ENCODE measurements around the gene PSAPL1. TPM values are rescaled to one million over a fixed set of nuclear protein-coding genes. Genes with fewer than 3 reads are reported as not detected.

Gene PSAPL1
- total RNA-seq, 1 experiment from 2014 or later, result not detected

- POLR2A ChIA-PET (ENCODE audit: low non-redundant PET), result no interaction called here
- DNase-seq (ENCODE audit: low spot score), result no peak
- Histone ChIP-seq H3K9me3 (ENCODE audit: low read depth, low read length, poor library complexity, severe bottlenecking) (no peaks in the 10 kb centered on the region), H3K27me3 (replicated peaks; ENCODE audit: insufficient read depth, low read depth, low read length, poor library complexity) (no peaks in the 10 kb centered on the region), H3K36me3 (ENCODE audit: insufficient read depth, low read length, poor library complexity, severe bottlenecking) (no peaks in the 10 kb centered on the region), H3K4me1 (ENCODE audit: insufficient read depth, low read length, poor library complexity, severe bottlenecking) (peaks cover 15% of the 10 kb centered on the region), H3K27ac (ENCODE audit: low read depth, low read length, poor library complexity, severe bottlenecking) (no peak overlapping the region), H3K4me3 (ENCODE audit: low read depth, low read length, poor library complexity, severe bottlenecking) (no peak overlapping the region)
- BruUV-seq (replicated peaks), result no TSS peak
- CTCF ChIA-PET, result no interaction called here
- intact Hi-C loops (cut with micrococcal nuclease; ENCODE audit: unreplicated experiment), result no loop called here
- TF ChIP-seq, protein P1, sequence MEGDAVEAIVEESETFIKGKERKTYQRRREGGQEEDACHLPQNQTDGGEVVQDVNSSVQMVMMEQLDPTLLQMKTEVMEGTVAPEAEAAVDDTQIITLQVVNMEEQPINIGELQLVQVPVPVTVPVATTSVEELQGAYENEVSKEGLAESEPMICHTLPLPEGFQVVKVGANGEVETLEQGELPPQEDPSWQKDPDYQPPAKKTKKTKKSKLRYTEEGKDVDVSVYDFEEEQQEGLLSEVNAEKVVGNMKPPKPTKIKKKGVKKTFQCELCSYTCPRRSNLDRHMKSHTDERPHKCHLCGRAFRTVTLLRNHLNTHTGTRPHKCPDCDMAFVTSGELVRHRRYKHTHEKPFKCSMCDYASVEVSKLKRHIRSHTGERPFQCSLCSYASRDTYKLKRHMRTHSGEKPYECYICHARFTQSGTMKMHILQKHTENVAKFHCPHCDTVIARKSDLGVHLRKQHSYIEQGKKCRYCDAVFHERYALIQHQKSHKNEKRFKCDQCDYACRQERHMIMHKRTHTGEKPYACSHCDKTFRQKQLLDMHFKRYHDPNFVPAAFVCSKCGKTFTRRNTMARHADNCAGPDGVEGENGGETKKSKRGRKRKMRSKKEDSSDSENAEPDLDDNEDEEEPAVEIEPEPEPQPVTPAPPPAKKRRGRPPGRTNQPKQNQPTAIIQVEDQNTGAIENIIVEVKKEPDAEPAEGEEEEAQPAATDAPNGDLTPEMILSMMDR (conservative IDR thresholded peaks at IDR 0.05; ENCODE audit: low read depth, low read length), result no peak
- TF ChIP-seq EZH2 (IDR thresholded peaks at IDR 0.05; ENCODE audit: borderline replicate concordance, low read depth, low read length, poor library complexity, severe bottlenecking), result no peak
Measured at GRCh38 chr4:7475207-7475606, 40.5 kb upstream of the PSAPL1 start.

- Histone ChIP-seq H3K4me1 (ENCODE audit: insufficient read depth, low read length, poor library complexity, severe bottlenecking) (peaks cover 15% of the 10 kb centered on the region), H3K9me3 (ENCODE audit: low read depth, low read length, poor library complexity, severe bottlenecking) (no peaks in the 10 kb centered on the region), H3K36me3 (ENCODE audit: insufficient read depth, low read length, poor library complexity, severe bottlenecking) (no peaks in the 10 kb centered on the region), H3K27me3 (replicated peaks; ENCODE audit: insufficient read depth, low read depth, low read length, poor library complexity) (no peaks in the 10 kb centered on the region), H3K27ac (ENCODE audit: low read depth, low read length, poor library complexity, severe bottlenecking) (no peak overlapping the region), H3K4me3 (ENCODE audit: low read depth, low read length, poor library complexity, severe bottlenecking) (no peak overlapping the region)
- DNase-seq (ENCODE audit: low spot score), result no peak
- intact Hi-C loops (cut with micrococcal nuclease; ENCODE audit: unreplicated experiment), result no loop called here
- CTCF ChIA-PET, result no interaction called here
- POLR2A ChIA-PET (ENCODE audit: low non-redundant PET), result no interaction called here
- no TSS peak for BruUV-seq (replicated peaks)
- TF ChIP-seq, protein P1 (conservative IDR thresholded peaks at IDR 0.05; ENCODE audit: low read depth, low read length), result no peak
- TF ChIP-seq EZH2 (IDR thresholded peaks at IDR 0.05; ENCODE audit: borderline replicate concordance, low read depth, low read length, poor library complexity, severe bottlenecking), result no peak
Measured at GRCh38 chr4:7474320-7474719, 39.6 kb upstream of the PSAPL1 start.

DNA sequence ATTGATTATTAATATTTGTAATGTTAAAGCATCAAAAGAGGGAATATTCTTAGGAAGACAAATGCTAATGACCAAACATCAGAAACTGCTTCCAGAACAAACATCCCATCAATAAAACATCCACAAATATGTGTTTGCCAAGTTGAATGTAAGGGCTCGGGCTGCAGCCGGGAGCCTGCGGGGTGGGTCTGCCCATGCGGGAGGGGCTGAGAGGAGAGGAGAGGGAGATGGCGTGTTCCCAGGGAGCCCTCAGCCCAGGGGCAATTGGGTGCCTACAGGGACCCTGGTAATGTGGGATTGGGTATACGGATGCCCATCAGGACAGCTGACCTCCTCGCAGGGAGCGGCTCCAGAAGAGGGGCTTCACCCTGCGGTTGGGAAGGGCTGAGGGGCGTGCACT, 38.4 kb upstream of the PSAPL1 start:
- H3K27me3 ChIP-seq (replicated peaks; ENCODE audit: insufficient read depth, low read depth, low read length, poor library complexity), result no peaks in the 10 kb centered on the region
- TF ChIP-seq EZH2 (IDR thresholded peaks at IDR 0.05; ENCODE audit: borderline replicate concordance, low read depth, low read length, poor library complexity, severe bottlenecking), result no peak
- TF ChIP-seq, protein P1 (conservative IDR thresholded peaks at IDR 0.05; ENCODE audit: low read depth, low read length), result no peak
- H3K4me1 ChIP-seq (ENCODE audit: insufficient read depth, low read length, poor library complexity, severe bottlenecking), result peaks cover 15% of the 10 kb centered on the region
- no peaks in the 10 kb centered on the region for H3K9me3 ChIP-seq (ENCODE audit: low read depth, low read length, poor library complexity, severe bottlenecking)
- H3K36me3 ChIP-seq (ENCODE audit: insufficient read depth, low read length, poor library complexity, severe bottlenecking), result no peaks in the 10 kb centered on the region
- no peak overlapping the region for H3K4me3 ChIP-seq (ENCODE audit: low read depth, low read length, poor library complexity, severe bottlenecking)
- CTCF ChIA-PET, result no interaction called here
- intact Hi-C loops (cut with micrococcal nuclease; ENCODE audit: unreplicated experiment), result no loop called here
- no TSS peak for BruUV-seq (replicated peaks)
- no peak overlapping the region for H3K27ac ChIP-seq (ENCODE audit: low read depth, low read length, poor library complexity, severe bottlenecking)
- no peak for DNase-seq (ENCODE audit: low spot score)
- POLR2A ChIA-PET (ENCODE audit: low non-redundant PET), result no interaction called here
